Fibroblast of lung (primary cell): Measurements from ENCODE around the gene SLC6A12.

Source experiments
- EZH2 ChIP-seq: IDR thresholded peaks from 2 replicates; pipeline ENCODE4 v1.5.1; 2012; ENCODE audit warnings: low read length, control low read depth, mild to moderate bottlenecking; ENCODE audit errors: missing control alignments
- TF ChIP-seq, protein P1 (sequence below), 2 donors: IDR thresholded peaks in 1 of 2; conservative IDR thresholded peaks in 1 of 2; 1 replicate in 1 of 2; 2 replicates in 1 of 2; pipeline ENCODE4 v1.5.1; 2011 to 2012; ENCODE audit warnings: low read length in 2 of 2, control low read depth in 1 of 2, inconsistent platforms in 1 of 2, low read depth in 1 of 2, mild to moderate bottlenecking in 1 of 2

DNA sequence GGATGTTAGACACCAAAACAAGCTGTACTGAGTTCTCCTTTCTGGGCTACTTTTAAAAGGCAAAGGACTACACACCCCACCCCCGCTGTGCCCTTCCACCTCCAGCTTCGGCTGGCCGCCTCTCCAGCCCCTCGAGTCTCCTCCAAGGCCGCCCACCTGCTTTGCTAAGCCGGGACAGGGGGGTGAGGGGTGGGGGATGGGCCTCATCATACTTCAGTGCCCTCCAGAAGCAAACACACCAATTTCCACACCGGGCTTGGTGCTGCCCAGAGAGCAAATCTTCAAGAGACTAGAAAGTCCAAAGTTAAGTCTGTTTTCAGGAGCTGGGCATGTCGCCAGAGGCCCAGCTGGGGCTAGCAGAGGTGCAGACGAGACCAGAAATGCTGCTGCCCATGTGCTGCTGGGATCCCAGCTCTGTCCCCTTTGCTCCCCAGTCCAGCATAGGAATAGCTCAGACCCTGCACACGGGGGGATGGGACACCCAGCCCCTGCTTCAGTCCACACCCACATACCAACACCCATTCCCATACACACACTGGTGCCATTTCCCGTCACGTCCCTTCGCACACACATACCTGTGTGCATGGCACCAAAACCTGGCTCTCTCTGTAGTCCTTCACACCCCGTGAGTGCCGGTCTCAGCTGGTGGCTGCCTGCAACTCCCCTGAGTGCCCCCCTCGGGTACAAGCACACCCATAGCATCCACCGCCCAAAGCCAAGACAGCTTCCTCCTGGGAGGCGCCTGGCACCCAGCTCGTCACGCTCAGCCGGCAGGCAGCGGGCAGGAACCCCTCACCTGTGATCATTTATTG lies 1.0 kb downstream of the SLC6A12 start:
- TF ChIP-seq, protein P1, sequence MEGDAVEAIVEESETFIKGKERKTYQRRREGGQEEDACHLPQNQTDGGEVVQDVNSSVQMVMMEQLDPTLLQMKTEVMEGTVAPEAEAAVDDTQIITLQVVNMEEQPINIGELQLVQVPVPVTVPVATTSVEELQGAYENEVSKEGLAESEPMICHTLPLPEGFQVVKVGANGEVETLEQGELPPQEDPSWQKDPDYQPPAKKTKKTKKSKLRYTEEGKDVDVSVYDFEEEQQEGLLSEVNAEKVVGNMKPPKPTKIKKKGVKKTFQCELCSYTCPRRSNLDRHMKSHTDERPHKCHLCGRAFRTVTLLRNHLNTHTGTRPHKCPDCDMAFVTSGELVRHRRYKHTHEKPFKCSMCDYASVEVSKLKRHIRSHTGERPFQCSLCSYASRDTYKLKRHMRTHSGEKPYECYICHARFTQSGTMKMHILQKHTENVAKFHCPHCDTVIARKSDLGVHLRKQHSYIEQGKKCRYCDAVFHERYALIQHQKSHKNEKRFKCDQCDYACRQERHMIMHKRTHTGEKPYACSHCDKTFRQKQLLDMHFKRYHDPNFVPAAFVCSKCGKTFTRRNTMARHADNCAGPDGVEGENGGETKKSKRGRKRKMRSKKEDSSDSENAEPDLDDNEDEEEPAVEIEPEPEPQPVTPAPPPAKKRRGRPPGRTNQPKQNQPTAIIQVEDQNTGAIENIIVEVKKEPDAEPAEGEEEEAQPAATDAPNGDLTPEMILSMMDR (conservative IDR thresholded peaks at IDR 0.05 in 1 of 2, IDR thresholded peaks at IDR 0.05 in 1 of 2; ENCODE audit: low read depth in 1 of 2, low read length in 2 of 2) = no peak
- no peak for TF ChIP-seq EZH2
